ENCODE results near the gene DOC2B.

DNA sequence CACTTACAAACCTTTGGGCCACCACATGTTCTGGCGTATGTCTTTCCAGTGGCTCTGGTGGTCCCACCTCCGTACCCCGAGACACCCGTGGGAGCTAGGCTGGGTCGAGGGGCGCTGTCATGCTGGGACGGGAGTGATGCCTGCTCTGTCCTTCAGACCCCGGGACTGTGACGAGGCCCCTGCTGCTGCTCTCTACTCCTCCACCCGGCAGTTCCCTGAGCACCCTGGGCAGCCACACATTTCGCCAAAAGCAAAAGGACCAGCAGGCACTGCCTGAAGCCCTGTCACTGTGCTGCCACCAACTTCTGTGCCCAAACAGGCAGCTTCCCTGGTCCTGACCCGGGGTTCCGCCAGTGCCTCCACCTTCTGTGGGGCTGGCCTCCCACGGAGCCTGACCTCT, 15.5 kb downstream of the DOC2B start:
- TF ChIP-seq POLR2A (IDR thresholded peaks at IDR 0.05; ENCODE audit: borderline replicate concordance, extremely low read depth, insufficient read depth, insufficient read length) (no peak), JUND (IDR thresholded peaks at IDR 0.05) (no peak), EZH2phosphoT487 (IDR thresholded peaks at IDR 0.05; ENCODE audit: borderline replicate concordance) (no peak), ZNF274 (IDR thresholded peaks at IDR 0.05; ENCODE audit: low read depth, low read length) (no peak), SIN3A (IDR thresholded peaks at IDR 0.05; ENCODE audit: low read depth) (no peak), FOSL1 (IDR thresholded peaks at IDR 0.05; ENCODE audit: low read depth) (no peak), EZH2 (IDR thresholded peaks at IDR 0.05) (no peak), YY1 (IDR thresholded peaks at IDR 0.05; ENCODE audit: extremely low read depth, insufficient replicate concordance, low read depth, low read length) (no peak)
- TF ChIP-seq, protein P1, sequence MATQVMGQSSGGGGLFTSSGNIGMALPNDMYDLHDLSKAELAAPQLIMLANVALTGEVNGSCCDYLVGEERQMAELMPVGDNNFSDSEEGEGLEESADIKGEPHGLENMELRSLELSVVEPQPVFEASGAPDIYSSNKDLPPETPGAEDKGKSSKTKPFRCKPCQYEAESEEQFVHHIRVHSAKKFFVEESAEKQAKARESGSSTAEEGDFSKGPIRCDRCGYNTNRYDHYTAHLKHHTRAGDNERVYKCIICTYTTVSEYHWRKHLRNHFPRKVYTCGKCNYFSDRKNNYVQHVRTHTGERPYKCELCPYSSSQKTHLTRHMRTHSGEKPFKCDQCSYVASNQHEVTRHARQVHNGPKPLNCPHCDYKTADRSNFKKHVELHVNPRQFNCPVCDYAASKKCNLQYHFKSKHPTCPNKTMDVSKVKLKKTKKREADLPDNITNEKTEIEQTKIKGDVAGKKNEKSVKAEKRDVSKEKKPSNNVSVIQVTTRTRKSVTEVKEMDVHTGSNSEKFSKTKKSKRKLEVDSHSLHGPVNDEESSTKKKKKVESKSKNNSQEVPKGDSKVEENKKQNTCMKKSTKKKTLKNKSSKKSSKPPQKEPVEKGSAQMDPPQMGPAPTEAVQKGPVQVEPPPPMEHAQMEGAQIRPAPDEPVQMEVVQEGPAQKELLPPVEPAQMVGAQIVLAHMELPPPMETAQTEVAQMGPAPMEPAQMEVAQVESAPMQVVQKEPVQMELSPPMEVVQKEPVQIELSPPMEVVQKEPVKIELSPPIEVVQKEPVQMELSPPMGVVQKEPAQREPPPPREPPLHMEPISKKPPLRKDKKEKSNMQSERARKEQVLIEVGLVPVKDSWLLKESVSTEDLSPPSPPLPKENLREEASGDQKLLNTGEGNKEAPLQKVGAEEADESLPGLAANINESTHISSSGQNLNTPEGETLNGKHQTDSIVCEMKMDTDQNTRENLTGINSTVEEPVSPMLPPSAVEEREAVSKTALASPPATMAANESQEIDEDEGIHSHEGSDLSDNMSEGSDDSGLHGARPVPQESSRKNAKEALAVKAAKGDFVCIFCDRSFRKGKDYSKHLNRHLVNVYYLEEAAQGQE (IDR thresholded peaks at IDR 0.05; ENCODE audit: low read depth): no peak
- TF ChIP-seq, protein P2, sequence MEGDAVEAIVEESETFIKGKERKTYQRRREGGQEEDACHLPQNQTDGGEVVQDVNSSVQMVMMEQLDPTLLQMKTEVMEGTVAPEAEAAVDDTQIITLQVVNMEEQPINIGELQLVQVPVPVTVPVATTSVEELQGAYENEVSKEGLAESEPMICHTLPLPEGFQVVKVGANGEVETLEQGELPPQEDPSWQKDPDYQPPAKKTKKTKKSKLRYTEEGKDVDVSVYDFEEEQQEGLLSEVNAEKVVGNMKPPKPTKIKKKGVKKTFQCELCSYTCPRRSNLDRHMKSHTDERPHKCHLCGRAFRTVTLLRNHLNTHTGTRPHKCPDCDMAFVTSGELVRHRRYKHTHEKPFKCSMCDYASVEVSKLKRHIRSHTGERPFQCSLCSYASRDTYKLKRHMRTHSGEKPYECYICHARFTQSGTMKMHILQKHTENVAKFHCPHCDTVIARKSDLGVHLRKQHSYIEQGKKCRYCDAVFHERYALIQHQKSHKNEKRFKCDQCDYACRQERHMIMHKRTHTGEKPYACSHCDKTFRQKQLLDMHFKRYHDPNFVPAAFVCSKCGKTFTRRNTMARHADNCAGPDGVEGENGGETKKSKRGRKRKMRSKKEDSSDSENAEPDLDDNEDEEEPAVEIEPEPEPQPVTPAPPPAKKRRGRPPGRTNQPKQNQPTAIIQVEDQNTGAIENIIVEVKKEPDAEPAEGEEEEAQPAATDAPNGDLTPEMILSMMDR (IDR thresholded peaks at IDR 0.05 in 2 of 3, conservative IDR thresholded peaks at IDR 0.05 in 1 of 3; ENCODE audit: borderline replicate concordance in 1 of 3, insufficient read depth in 1 of 3, low read depth in 2 of 3, low read length in 2 of 3): no peak

Data from HCT116 (cell line).